BJ (cell line): ENCODE data around the gene MVB12A. TPM values are rescaled to one million over a fixed set of nuclear protein-coding genes. Genes with fewer than 3 reads are reported as not detected.

Experiments used
- CTCF ChIA-PET: fragments of 350-600 bp; formaldehyde crosslinking; extraction: SDS; loops from one replicate; lab custom pipeline; 2021; ENCODE audit warnings: antibody characterized with exemption, inconsistent platforms; lab: Yijun Ruan, JAX
- POLR2A ChIA-PET: fragments of 300-600 bp; sonication (Branson Sonifier 250); formaldehyde crosslinking; extraction: SDS; loops from one replicate; lab custom pipeline; 2021; ENCODE audit warnings: antibody characterized with exemption; lab: Charles Lee
- DNase-seq: peaks from one replicate; pipeline ENCODE4 v3.0.0-alpha.2; 2011; ENCODE audit warnings: low read depth
- H3K27me3 ChIP-seq: 2 replicates; pipeline ENCODE4 v1.6.0; 2011; ENCODE audit warnings: low read length; ENCODE audit not compliant: control insufficient read depth, insufficient read depth
- H3K36me3 ChIP-seq: 2 replicates; pipeline ENCODE4 v1.5.1; 2011; ENCODE audit warnings: low read length; ENCODE audit not compliant: control insufficient read depth, insufficient read depth
- H3K4me3 ChIP-seq: 2 replicates; pipeline ENCODE4 v1.5.1; 2011; ENCODE audit warnings: low read depth, mild to moderate bottlenecking, control low read depth, low read length
- CTCF ChIP-seq: IDR thresholded peaks from 2 replicates; pipeline ENCODE4 v1.5.1; 2011; ENCODE audit warnings: low read depth, mild to moderate bottlenecking, control low read depth, inconsistent platforms, low read length, moderate library complexity; ENCODE audit not compliant: insufficient read depth
- polyA plus RNA-seq: library from polyadenylated mRNA; depleted of rRNA; stranded (reverse); fragments of >200 nt; gene quantifications from 2 replicates; pipeline ENCODE4 v1.2.3, GENCODE V29; 2011

Gene MVB12A
- polyA plus RNA-seq, 1 experiment, result 47.3 TPM

DNA sequence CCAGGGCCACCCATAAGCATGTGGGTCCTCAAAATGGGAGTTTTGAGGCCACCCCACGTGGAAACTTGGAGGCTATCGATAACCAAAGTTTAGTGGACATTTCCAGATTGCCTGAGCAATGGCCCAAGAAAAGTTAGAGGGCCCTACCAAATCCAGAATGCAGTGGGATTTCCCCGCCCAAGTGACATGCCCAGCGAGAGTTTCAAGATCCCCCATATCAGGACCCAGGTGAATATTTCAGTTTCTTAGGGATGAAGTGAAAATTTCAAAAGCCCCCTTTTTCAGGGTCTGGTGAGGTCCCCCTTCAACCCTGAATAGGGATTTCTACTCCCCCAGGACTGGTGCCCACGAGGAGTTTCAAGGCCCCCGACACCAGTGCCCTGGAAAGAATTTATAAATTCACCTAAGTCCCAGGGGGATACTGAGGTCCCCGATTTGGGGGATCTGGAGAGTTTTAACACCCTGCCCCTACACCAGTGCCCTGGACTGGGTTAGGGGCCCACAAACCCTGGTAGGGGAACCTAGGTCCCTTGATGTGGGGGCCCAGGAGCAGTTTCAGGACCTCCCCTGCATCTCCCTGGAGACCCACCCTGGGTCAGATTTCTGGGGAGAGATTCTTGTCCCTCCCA lies 15.1 kb upstream of the MVB12A start:
- ChIA-PET CTCF (interaction anchor here (0.5 to 1.9 kb wide), 8 partner anchors 9 to 334 kb away, joined by 3 to 6 read pairs (median 4); no protein-coding TSS in a partner anchor), POLR2A (interaction anchor here (0.6 kb wide), 1 partner anchor 102 kb away, joined by 3 read pairs; no protein-coding TSS in a partner anchor)
- Histone ChIP-seq H3K4me3 (no peak overlapping the region), H3K27me3 (no peaks in the 10 kb centered on the region), H3K36me3 (no peaks in the 10 kb centered on the region)
- no peak for TF ChIP-seq CTCF
- no peak for DNase-seq

DNA sequence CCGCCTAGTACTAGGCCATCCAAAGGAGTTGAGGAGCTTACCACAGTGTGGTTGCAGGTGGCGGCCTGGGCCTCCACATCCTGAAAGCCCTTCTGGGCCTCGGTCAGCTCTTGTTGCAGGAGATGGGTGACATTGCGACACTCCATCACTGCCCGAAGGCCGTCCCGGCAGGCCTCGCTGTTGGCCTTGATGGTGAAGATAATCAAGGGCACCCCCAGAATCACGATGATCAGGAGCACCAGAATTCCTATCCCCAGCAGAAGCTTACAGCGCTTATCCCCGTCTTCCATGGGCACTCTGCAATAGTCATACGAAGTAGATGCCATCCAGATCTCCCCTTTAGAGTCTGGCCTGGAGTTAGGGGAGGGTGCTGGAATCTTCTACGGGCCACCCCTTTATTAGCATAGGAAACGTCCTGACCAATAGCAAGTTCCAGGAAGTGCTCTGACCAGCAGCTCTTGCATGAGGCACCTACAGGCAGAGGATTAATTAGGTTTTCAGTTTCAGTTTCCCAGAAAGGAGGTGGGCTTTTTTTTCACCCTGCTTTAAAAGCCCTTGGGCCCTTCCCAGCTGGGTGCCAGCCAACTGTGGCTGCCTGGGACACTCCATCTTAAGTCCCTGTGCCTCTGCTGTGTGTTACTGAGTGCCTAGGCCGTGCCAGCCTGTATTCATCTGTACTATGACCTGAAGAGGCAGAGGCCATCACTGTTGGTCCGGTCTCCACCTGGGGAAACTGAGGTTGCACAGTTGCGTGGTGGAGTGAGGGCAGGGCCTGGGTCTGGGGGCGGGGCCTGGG lies 14.4 kb upstream of the MVB12A start, which contains the start of gene BST2:
BST2 (minus strand) TSS at position 381 of the 796 bp plus-strand sequence; CDS start at position 326, 55 bp downstream.
- CTCF ChIA-PET, result interaction anchor here (0.5 to 1.9 kb wide), 7 partner anchors 10 to 333 kb away, joined by 3 to 6 read pairs (median 4); no protein-coding TSS in a partner anchor
- Histone ChIP-seq H3K4me3 (no peak within 1 kb of the TSS), H3K36me3 (no peaks in the 10 kb centered on the region), H3K27me3 (no peaks in the 10 kb centered on the region)
- POLR2A ChIA-PET, result interaction anchor here (0.6 kb wide), 1 partner anchor 103 kb away, joined by 3 read pairs; no protein-coding TSS in a partner anchor
- no peak for DNase-seq
- TF ChIP-seq CTCF, result no peak

- no peaks in the 10 kb centered on the region for H3K27me3 ChIP-seq
- ChIA-PET POLR2A (no interaction called here), CTCF (interaction anchor here (0.6 to 1.9 kb wide), 5 partner anchors 11 to 158 kb away, joined by 3 to 6 read pairs (median 5); no protein-coding TSS in a partner anchor)
- TF ChIP-seq CTCF, result no peak
- no peak overlapping the region for H3K4me3 ChIP-seq
- H3K36me3 ChIP-seq, result no peaks in the 10 kb centered on the region
- no peak for DNase-seq
Measured at GRCh38 chr19:17406046-17406886, 13.6 kb upstream of the MVB12A start.

- ChIA-PET CTCF (interaction anchor here (0.9 kb wide), 1 partner anchor 21 kb away, joined by 3 read pairs; no protein-coding TSS in a partner anchor), POLR2A (no interaction called here)
- no peaks in the 10 kb centered on the region for H3K36me3 ChIP-seq
Measured at GRCh38 chr19:17406887-17407196, 13.0 kb upstream of the MVB12A start.

More at GRCh38 chr19:17406887-17407196, 13.0 kb upstream of the MVB12A start:
- Histone ChIP-seq H3K4me3 (no peak overlapping the region), H3K27me3 (no peaks in the 10 kb centered on the region)
- TF ChIP-seq CTCF, result no peak
- no peak for DNase-seq
